GM20000 (cell line): ENCODE measurements around the gene SPATA18.

Experiments
- DNase-seq: peaks from one replicate; pipeline ENCODE4 v3.0.0; 2012; ENCODE audit warnings: low spot score
- TF ChIP-seq, protein P1 (sequence below): IDR thresholded peaks from 2 replicates; pipeline ENCODE4 v1.5.1; 2012; ENCODE audit warnings: mild to moderate bottlenecking, control low read depth; ENCODE audit errors: extremely low read depth, missing control alignments

Gene SPATA18

DNA sequence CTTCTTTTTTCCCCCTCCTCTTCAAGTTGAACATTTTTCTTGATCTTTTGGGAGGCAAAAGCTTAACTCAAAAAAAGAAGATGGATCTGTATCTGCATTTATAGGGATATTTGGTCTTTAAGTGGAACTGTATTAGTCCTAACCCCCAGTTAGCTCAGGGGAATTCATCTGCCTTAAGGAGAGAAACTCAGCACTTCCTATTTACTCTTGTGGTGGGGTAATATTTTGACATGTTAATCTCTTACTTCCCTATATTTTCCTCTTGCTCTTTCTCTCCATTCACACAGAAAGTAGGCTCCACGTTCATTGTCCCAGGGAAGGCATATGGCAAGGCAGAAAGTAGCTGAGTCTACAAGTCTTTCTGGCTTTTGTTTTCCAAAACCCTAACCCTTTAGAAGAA is 36.2 kb upstream of the SPATA18 start:
- no peak for DNase-seq
- TF ChIP-seq, protein P1, sequence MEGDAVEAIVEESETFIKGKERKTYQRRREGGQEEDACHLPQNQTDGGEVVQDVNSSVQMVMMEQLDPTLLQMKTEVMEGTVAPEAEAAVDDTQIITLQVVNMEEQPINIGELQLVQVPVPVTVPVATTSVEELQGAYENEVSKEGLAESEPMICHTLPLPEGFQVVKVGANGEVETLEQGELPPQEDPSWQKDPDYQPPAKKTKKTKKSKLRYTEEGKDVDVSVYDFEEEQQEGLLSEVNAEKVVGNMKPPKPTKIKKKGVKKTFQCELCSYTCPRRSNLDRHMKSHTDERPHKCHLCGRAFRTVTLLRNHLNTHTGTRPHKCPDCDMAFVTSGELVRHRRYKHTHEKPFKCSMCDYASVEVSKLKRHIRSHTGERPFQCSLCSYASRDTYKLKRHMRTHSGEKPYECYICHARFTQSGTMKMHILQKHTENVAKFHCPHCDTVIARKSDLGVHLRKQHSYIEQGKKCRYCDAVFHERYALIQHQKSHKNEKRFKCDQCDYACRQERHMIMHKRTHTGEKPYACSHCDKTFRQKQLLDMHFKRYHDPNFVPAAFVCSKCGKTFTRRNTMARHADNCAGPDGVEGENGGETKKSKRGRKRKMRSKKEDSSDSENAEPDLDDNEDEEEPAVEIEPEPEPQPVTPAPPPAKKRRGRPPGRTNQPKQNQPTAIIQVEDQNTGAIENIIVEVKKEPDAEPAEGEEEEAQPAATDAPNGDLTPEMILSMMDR: no peak

DNA sequence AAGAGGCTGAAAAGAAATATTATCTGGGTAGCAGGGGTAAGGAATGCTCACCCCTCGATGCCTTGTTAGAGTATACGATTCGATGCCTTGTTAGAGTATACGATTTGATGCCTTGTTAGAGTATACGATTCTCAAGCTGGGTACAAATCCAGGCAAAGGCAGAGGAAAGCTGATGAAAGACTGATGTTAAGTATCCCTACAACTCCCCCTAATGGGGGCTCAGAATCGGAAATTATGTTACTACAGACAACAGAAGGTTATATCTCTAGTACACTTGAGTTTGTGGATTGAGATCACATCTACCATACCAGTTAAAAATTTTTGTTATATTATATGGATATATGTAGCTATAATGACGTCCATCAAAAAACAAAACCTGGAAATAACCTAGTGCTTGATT is 35.7 kb upstream of the SPATA18 start:
- TF ChIP-seq, protein P1: no peak
- DNase-seq: no peak

DNA sequence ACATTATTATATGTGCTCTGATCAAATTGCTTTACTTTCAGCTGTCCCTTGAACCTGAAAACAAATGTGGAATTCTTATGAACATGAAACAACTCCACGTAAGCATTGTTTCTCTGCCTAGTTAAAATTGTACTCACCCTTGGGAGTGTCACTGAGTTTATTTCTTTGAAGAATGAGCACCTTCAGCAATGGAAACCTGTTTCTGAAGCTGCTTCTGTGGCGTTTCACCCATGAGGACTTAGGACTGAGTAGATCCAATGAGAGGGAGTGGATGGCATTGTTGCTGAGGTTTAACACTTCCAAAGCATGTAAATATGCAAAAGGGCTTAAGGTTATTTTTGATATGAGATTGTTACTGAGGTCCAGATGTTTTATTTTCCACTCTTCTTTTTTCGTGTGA is 34.1 kb upstream of the SPATA18 start:
- TF ChIP-seq, protein P1: no peak
- DNase-seq: no peak

- TF ChIP-seq, protein P1: no peak
- DNase-seq: no peak
Measured at GRCh38 chr4:52017814-52018213, 33.3 kb upstream of the SPATA18 start.

GRCh38 chr4:52019936-52020657 is 31.0 kb upstream of the SPATA18 start, which contains the start of gene LRRC66:
Gene LRRC66, minus strand, starts transcription at chr4:52020363. Its CDS starts 2,750 bp downstream, at chr4:52017613.
- TF ChIP-seq, protein P1: no peak
- DNase-seq: no peak

DNA sequence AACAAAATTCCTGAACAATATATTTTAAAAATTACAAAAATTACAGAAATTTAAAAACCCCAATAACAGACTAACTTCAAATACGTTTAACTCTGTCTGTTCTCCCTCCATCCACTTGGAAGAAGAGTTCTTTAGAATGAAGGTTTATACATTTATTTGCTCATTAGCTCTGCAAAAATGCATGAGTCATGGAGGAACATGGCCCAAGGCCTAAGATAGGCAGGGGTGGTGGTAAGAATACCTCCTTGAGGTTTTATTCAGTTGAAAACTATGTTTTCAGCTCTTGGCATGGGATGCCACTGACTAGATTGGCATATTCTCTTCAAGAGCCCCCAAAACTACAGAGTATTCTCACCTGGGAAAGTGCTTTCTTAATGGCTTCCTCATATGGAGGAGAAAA is 22.1 kb upstream of the SPATA18 start:
- TF ChIP-seq, protein P1: no peak
- DNase-seq: no peak

DNA sequence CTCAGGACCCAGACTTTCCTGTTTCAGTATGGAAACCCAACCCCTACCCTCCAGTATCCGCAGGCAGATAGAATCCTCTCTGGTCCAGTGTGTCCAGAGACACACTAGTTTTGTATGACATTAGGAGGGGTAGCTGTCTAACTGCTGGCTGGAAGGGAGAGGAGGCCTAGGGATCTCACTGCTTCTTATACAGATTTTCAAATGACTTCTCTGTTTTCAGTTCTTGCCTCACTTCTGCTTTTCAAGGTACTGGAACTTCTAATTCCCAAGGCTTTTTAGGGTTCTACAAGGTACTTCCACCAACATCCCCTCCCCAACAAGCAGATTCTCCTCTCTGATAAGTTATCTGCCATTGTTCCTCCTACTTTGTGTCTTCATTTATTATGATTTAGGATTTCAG is 19.1 kb upstream of the SPATA18 start:
- no peak for DNase-seq
- TF ChIP-seq, protein P1: no peak
